NCI-H226 (cell line): ENCODE data around the gene UGT1A7.
A peak's percentile ranks its signal among the peaks of the same experiment; 100 is the strongest.
"Not testable (repeated sequence)": the region's sequence is repeated elsewhere in the genome, so short reads cannot be mapped to it uniquely, and the experiment has no call there.

Experiments
- DNase-seq: peaks from one replicate; pipeline ENCODE4 v3.0.0-alpha.2; 2015

Gene UGT1A7

DNA sequence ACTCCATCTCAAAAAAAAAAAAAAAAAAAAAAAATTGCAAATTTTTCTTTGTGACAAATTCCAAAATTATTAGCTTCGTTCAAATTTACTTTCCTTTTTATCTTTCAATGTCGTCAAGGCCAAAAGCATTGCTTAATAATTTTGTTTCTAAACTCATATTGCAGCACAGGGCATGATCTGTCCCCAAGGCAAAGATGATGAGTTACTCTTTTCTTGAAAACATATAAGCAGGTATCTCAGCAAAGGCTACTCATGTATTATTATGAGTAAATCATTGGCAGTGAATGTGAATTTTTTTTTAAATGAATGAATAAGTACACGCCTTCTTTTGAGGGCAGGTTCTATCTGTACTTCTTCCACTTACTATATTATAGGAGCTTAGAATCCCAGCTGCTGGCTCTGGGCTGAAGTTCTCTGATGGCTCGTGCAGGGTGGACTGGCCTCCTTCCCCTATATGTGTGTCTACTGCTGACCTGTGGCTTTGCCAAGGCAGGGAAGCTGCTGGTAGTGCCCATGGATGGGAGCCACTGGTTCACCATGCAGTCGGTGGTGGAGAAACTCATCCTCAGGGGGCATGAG, at the start of gene UGT1A7:
TSS of gene UGT1A7 (plus strand) at position 381 of the 579 bp plus-strand sequence. CDS start at position 418, 37 bp downstream.
- DNase-seq = no peak

- not testable (repeated sequence) for DNase-seq
These were observed 45.4 kb upstream of the UGT1A7 start, which contains the start of gene UGT1A10 for GRCh38 chr2:233636306-233636705. Gene UGT1A10, plus strand, starts transcription at chr2:233636448. Its CDS starts 75 bp downstream, at chr2:233636523.

DNA sequence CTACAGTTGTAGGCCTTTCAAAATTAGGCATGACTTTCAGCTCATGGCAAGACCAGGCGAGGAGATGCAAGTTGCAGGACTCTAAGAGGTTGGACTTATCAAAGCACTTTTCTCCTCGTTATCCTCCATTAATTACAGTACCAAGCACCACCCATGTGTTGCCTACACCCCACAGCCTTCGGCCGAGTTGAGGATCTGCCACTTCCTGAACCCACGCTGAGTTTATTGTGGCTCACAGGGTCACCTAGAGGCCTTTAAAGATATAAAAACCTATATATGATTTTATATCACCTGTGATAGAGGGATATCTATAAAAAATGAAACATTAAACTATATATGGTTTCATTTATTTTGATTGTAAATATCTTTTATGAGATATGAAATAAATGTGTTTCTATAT, 42.9 kb upstream of the UGT1A7 start:
- no peak for DNase-seq

GRCh38 chr2:233639860-233640259, 41.8 kb upstream of the UGT1A7 start:
- DNase-seq = no peak

- DNase-seq = peak; percentile 24
These were observed 38.6 kb upstream of the UGT1A7 start for GRCh38 chr2:233643128-233643527.

DNA sequence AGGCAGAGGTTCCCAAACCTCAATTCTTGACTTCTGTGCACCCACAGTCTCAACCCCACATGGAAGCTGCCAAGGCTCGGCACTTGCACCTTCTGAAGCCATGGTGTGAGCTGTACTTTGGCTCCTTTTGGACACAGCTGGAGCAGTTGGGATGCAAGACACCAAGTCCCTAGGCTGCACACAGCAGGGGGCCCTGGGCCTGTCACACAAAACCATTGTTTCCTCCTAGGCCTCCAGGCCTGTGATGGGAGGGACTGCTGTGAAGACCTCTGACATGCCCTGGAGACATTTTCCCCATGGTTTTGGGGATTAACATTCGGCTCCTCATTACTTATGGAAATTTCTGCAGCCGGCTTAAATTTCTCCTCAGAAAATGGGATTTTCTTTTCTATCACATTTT, 35.7 kb upstream of the UGT1A7 start:
- DNase-seq = not testable (repeated sequence)

DNA sequence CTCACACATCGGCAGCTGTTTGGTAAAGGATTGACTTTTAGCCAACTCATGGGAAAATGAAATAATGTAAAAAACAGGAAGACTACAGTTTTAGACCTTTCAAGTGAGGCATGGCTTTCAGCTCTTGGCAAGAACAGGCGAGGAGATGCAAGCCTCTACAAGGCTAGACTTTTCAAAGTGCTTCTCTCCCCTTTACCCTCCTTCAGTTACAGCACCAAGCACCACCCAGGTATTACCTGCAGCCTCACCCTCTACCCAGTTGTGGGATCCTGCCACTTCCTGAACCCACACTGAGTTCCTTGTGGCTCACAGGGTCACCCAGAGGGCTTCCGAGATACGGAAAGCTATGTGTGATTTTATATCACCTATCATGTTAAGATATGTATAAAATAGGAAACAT, 30.7 kb upstream of the UGT1A7 start:
- no peak for DNase-seq

DNA sequence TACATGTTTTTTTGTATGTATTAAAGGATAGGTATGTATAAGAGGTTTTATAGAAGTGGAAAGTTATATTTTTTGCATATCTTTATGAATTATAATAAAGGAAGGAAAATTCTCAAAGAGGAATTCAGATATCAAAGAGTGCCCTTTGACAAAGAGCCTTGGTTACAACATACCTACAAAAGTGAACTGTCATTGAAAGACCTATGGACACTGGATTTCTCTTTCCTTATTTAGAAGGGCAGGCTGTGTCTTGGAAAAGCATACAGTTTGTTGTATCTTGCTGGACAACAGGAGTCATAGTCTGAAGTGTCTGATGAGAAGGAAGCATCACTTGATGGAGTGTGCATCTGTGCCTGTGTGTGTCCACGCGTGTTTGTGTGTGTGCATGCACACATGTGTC, 30.3 kb upstream of the UGT1A7 start:
- no peak for DNase-seq

GRCh38 chr2:233654501-233654900, 27.2 kb upstream of the UGT1A7 start:
- DNase-seq = no peak

- no peak for DNase-seq
These were observed 26.7 kb upstream of the UGT1A7 start for GRCh38 chr2:233655043-233655442.

- DNase-seq = not testable (repeated sequence)
These were observed 25.8 kb upstream of the UGT1A7 start for GRCh38 chr2:233655943-233656342.

- no peak for DNase-seq
These were observed 25.3 kb upstream of the UGT1A7 start for GRCh38 chr2:233656443-233656842.

GRCh38 chr2:233658610-233659009, 23.1 kb upstream of the UGT1A7 start:
- no peak for DNase-seq

- no peak for DNase-seq
These were observed 17.8 kb upstream of the UGT1A7 start for GRCh38 chr2:233663911-233664310.

DNA sequence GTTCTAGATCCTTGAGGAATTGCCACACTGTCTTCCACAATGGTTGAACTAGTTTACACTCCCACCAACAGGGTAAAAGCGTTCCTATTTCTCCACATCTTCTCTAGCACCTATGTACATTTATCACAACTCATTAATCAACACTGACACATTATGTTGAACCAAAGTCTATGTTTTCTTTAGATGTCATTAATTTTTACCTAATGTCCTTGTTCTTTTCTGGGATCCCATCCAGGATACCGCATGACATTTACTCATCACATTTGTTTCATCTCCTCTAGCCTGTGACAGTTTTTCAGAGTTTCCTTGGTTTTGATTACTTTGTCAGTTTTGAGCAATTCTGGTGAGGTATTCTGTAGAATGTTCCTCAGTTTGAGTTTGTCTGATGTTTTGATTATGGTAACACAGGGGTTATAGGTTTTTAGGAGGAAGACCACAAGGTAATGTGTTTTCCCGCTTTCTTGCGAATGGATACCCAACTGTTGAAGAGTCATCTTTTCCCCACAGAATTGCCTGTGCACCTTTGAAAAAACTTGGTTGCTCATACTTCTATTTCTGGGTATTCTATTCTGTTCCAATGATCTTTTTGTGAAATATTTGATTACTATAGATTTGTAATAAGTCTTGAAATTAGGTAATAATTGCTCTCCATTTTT, 13.0 kb upstream of the UGT1A7 start:
- DNase-seq = no peak

DNA sequence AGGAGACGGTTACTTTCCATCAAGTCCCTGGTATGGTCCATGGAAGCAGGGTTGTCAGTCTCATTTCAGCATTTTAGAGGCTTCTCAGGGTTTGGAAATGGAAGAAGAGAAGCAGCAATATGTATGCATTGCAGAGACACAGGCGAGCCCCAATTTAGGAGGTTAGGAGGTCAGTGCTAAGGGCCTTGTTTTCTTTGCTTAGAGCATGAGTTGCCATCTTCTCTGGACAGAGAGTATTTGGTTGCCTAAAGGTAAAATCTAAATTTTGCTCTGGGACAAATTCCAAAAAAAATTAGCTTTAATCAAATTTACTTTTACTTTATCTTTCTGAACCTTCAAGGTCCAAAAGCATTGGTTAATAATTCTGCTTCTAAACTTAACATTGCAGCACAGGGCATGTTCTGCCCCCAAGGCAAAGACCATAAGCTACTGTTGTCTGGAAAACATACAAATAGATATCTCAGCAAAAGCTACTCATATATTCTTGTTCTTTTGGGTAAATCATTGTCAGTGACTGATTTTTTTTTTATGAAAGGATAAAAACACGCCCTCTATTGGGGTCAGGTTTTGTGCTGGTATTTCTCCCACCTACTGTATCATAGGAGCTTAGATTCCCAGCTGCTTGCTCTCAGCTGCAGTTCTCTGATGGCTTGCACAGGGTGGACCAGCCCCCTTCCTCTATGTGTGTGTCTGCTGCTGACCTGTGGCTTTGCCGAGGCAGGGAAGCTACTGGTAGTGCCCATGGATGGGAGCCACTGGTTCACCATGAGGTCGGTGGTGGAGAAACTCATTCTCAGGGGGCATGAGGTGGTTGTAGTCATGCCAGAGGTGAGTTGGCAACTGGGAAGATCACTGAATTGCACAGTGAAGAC, 10.2 kb upstream of the UGT1A7 start, which contains the start of gene UGT1A9:
TSS of gene UGT1A9 (plus strand) at position 609 of the 872 bp plus-strand sequence. CDS start at position 646, 37 bp downstream.
- no peak for DNase-seq

DNA sequence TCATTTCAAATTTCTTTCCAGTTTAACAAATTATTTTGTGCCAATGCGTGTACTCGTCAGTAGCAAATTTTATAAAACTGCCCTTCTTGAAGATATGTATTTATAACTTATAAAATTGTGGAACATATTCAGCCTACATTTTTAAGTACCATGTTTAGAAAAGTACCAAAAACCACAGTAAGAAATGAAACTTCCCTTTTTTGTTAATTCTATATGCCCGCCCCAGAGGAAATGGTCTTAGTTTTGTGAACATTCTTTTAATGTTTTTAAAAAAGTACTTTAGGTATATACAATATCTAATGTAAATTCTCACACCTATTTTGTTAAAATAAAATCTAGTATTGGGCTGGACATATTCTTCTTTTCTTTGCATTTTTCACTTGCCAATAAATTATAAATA, 8.8 kb upstream of the UGT1A7 start:
- DNase-seq = no peak

GRCh38 chr2:233673896-233674295, 7.8 kb upstream of the UGT1A7 start:
- no peak for DNase-seq

DNA sequence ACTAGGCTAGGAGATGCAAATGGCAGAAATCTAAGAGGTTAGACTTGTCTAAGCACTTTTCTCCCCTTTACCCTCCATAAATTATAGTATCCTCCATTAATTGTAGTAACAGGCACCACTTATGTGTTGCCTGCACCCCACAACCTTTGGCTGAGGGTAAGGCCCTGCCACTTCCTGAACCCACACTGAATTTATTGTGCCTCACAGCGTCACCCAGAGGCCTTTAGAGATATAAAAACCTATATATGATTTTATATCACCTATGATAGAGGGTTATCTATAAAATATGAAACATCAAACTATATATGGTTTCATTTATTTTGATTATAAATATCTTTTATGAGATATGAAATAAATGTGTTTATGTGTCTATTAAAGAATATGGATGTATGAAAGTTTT, 7.4 kb upstream of the UGT1A7 start:
- DNase-seq = no peak

GRCh38 chr2:233674995-233675394, 6.7 kb upstream of the UGT1A7 start:
- DNase-seq = no peak

GRCh38 chr2:233676046-233676445, 5.7 kb upstream of the UGT1A7 start:
- no peak for DNase-seq

DNA sequence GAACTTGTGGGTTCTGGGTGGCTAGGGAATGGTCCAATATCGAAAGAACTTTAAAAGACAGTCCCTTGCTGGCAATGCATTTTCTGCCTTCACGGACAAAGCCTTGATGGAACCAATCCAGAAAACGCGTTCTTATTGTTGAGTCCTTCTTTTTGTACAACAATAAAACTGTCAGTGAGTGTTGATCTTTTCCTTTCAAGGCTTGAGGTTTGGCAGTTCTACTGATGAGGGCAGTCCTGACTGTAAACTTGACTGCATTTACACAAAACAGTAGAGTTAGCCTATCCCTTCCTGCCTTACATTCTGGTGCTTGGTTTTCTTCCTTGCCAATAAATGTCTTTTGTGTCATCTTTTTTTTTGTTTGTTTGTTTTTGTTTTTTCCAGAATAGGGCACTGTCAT, 2.5 kb upstream of the UGT1A7 start:
- no peak for DNase-seq

- DNase-seq = no peak
These were observed 1.2 kb upstream of the UGT1A7 start for GRCh38 chr2:233680361-233681045.
